Neural cell (in vitro differentiated cells): ENCODE results near the gene RTP5. TPM values are rescaled to one million over a fixed set of nuclear protein-coding genes. Genes with fewer than 3 reads are reported as not detected.
"Not testable (repeated sequence)": the region's sequence is repeated elsewhere in the genome, so short reads cannot be mapped to it uniquely, and the experiment has no call there.

ENCODE experiments used
- H2AFZ ChIP-seq: fragments of 200-600, 300-800 bp; sonication (generic), shearing (Covaris generic); 2 replicates; pipeline ENCODE4 v1.6.0; 2014; ENCODE audit warnings: low read depth, mild to moderate bottlenecking, antibody characterized with exemption, low read length, moderate library complexity
- H3F3A ChIP-seq: fragments of 200-600 bp; shearing (Covaris generic); 2 replicates; pipeline ENCODE4 v1.6.1; 2016; ENCODE audit warnings: mild to moderate bottlenecking, moderate library complexity, mixed read lengths, antibody characterized with exemption, low read length; ENCODE audit not compliant: insufficient read depth, poor library complexity, severe bottlenecking
- H3K27ac ChIP-seq: fragments of 200-600, 300-800 bp; sonication (generic), shearing (Covaris generic); 2 replicates; pipeline ENCODE4 v1.5.1; 2014; ENCODE audit warnings: mild to moderate bottlenecking, low read length, moderate library complexity
- H3K27me3 ChIP-seq: fragments of 300-800, 200-600 bp; sonication (generic), shearing (Covaris generic); 2 replicates; pipeline ENCODE4 v1.6.0; 2014; ENCODE audit warnings: mild to moderate bottlenecking, low read depth, low read length, moderate library complexity; ENCODE audit not compliant: insufficient read depth
- H3K36me3 ChIP-seq: fragments of 300-800, 200-600 bp; sonication (generic), shearing (Covaris generic); 2 replicates; pipeline ENCODE4 v1.5.1; 2014; ENCODE audit warnings: mild to moderate bottlenecking, antibody characterized with exemption, low read length, moderate library complexity; ENCODE audit not compliant: insufficient read depth
- H3K4me2 ChIP-seq: fragments of 300-800, 200-600 bp; sonication (generic), shearing (Covaris generic); 2 replicates; pipeline ENCODE4 v1.6.0; 2014; ENCODE audit warnings: mild to moderate bottlenecking, low read length
- H3K4me3 ChIP-seq: fragments of 300-800, 200-600 bp; sonication (generic), shearing (Covaris generic); 2 replicates; pipeline ENCODE4 v1.5.1; 2014; ENCODE audit warnings: mild to moderate bottlenecking, low read length, moderate library complexity
- H3K79me2 ChIP-seq: fragments of 200-600 bp; shearing (Covaris generic); replicated peaks from 2 replicates; pipeline ENCODE4 v1.6.0; 2014; ENCODE audit warnings: mild to moderate bottlenecking, low read length, moderate library complexity; ENCODE audit not compliant: insufficient read depth
- H3K9ac ChIP-seq: fragments of 300-800, 200-600 bp; sonication (generic), shearing (Covaris generic); 2 replicates; pipeline ENCODE4 v1.6.1; 2016; ENCODE audit warnings: mild to moderate bottlenecking, low read length, mixed read lengths
- H3K9me2 ChIP-seq: fragments of 200-600 bp; shearing (Covaris generic); 2 replicates; pipeline ENCODE4 v1.6.1; 2016; ENCODE audit warnings: mild to moderate bottlenecking, low read length, mixed read lengths; ENCODE audit not compliant: insufficient read depth
- H3K9me3 ChIP-seq: fragments of 200-600, 300-800 bp; sonication (generic), shearing (Covaris generic); 2 replicates; pipeline ENCODE4 v1.6.1; 2016; ENCODE audit warnings: mild to moderate bottlenecking, mixed run types, low read length, moderate library complexity, mixed read lengths
- H4K20me1 ChIP-seq: fragments of 200-600 bp; shearing (Covaris generic); 2 replicates; pipeline ENCODE4 v1.6.1; 2016; ENCODE audit warnings: mild to moderate bottlenecking, mixed run types; ENCODE audit not compliant: insufficient read depth
- CTCF ChIP-seq: fragments of 450-650 bp; IDR thresholded peaks from 2 replicates; pipeline ENCODE4 v1.5.1; 2014; ENCODE audit warnings: antibody characterized with exemption, mild to moderate bottlenecking, moderate library complexity; ENCODE audit not compliant: poor library complexity, severe bottlenecking
- EP300 ChIP-seq: fragments of 450-650 bp; conservative IDR thresholded peaks from 2 replicates; pipeline ENCODE4 v1.6.1; 2014; ENCODE audit warnings: antibody characterized with exemption, mild to moderate bottlenecking, moderate library complexity; ENCODE audit not compliant: poor library complexity, severe bottlenecking
- EZH2 ChIP-seq: fragments of 200-600, 300-800 bp; shearing (Covaris generic), sonication (generic); IDR thresholded peaks from 2 replicates; pipeline ENCODE4 v1.6.1; 2014; ENCODE audit warnings: antibody characterized with exemption, low read length, borderline replicate concordance, mild to moderate bottlenecking; ENCODE audit not compliant: insufficient read depth, poor library complexity, severe bottlenecking
- MXI1 ChIP-seq: fragments of 450-650 bp; conservative IDR thresholded peaks from 2 replicates; pipeline ENCODE4 v1.6.1; 2014; ENCODE audit warnings: antibody characterized with exemption, mild to moderate bottlenecking; ENCODE audit not compliant: poor library complexity, severe bottlenecking
- POLR2AphosphoS5 ChIP-seq: IDR thresholded peaks from 2 replicates; pipeline ENCODE4 v1.6.1; 2012
- RAD21 ChIP-seq: fragments of 450-650 bp; conservative IDR thresholded peaks from 2 replicates; pipeline ENCODE4 v1.6.1; 2014; ENCODE audit warnings: antibody characterized with exemption, mild to moderate bottlenecking, moderate library complexity
- REST ChIP-seq: IDR thresholded peaks from 2 replicates; pipeline ENCODE4 v1.6.1; 2012; ENCODE audit warnings: borderline replicate concordance
- SMC3 ChIP-seq: fragments of 450-650 bp; conservative IDR thresholded peaks from 2 replicates; pipeline ENCODE4 v1.6.1; 2014; ENCODE audit warnings: antibody characterized with exemption, mild to moderate bottlenecking, moderate library complexity; ENCODE audit not compliant: poor library complexity
- TAF1 ChIP-seq: IDR thresholded peaks from 2 replicates; pipeline ENCODE4 v1.6.1; 2012; ENCODE audit warnings: low read depth
- polyA plus RNA-seq: library from polyadenylated mRNA; depleted of rRNA; stranded (reverse); fragments of >200 nt; gene quantifications from 2 replicates; pipeline ENCODE4 v1.2.3, GENCODE V29; 2014

RTP5 gene
- polyA plus RNA-seq, 1 donor from 2014 or later, result 1.8 TPM

- Histone ChIP-seq H3F3A (no peaks in the 10 kb centered on the region), H3K36me3 (no peaks in the 10 kb centered on the region), H3K79me2 (no peaks in the 10 kb centered on the region), H3K9ac (no peak overlapping the region), H3K4me2 (no peak overlapping the region), H3K27me3 (no peaks in the 10 kb centered on the region), H3K9me3 (no peaks in the 10 kb centered on the region), H3K27ac (no peak overlapping the region), H3K9me2 (no peaks in the 10 kb centered on the region), H2AFZ (no peak overlapping the region), H3K4me3 (no peak overlapping the region), H4K20me1 (no peaks in the 10 kb centered on the region)
- no peak for TF ChIP-seq SMC3
- TF ChIP-seq TAF1, result no peak
- no peak for TF ChIP-seq MXI1
- no peak for TF ChIP-seq POLR2AphosphoS5
- TF ChIP-seq CTCF, result no peak
- no peak for TF ChIP-seq EZH2
- no peak for TF ChIP-seq RAD21
- no peak for TF ChIP-seq REST
- no peak for TF ChIP-seq EP300
Measured at GRCh38 chr2:241821460-241822263, 47.9 kb upstream of the RTP5 start.

GRCh38 chr2:241822264-241822623 is 47.3 kb upstream of the RTP5 start:
- Histone ChIP-seq H3K27me3 (no peaks in the 10 kb centered on the region), H3K9me3 (peaks cover 4% of the 10 kb centered on the region), H4K20me1 (no peaks in the 10 kb centered on the region), H3K79me2 (no peaks in the 10 kb centered on the region), H2AFZ (no peak overlapping the region), H3K27ac (no peak overlapping the region), H3F3A (no peaks in the 10 kb centered on the region), H3K9me2 (no peaks in the 10 kb centered on the region), H3K9ac (no peak overlapping the region), H3K36me3 (no peaks in the 10 kb centered on the region), H3K4me2 (no peak overlapping the region), H3K4me3 (no peak overlapping the region)
- TF ChIP-seq POLR2AphosphoS5 (no peak), CTCF (no peak), RAD21 (no peak), MXI1 (no peak)

- H3K4me3 ChIP-seq, H4K20me1 ChIP-seq, H3K36me3 ChIP-seq, H3K4me2 ChIP-seq, H3K79me2 ChIP-seq, H3K9me2 ChIP-seq, H3K27me3 ChIP-seq, H3K27ac ChIP-seq, H2AFZ ChIP-seq, H3F3A ChIP-seq, H3K9me3 ChIP-seq, H3K9ac ChIP-seq: not testable (repeated sequence)
Measured at GRCh38 chr2:241823531-241824437, 45.7 kb upstream of the RTP5 start.
